B cell (primary cell): ENCODE measurements around the gene DOCK6. TPM values are rescaled to one million over a fixed set of nuclear protein-coding genes. Genes with fewer than 3 reads are reported as not detected.
A peak's percentile ranks its signal among the peaks of the same experiment; 100 is the strongest.
"Not testable (repeated sequence)": the region's sequence is repeated elsewhere in the genome, so short reads cannot be mapped to it uniquely, and the experiment has no call there.

Source experiments
- ATAC-seq: fragments of 200-7000 bp; cut with Tn5 transposase; one replicate; pipeline ENCODE4 v1.10.0; 2021; ENCODE audit warnings: low read depth, mild to moderate bottlenecking, moderate number of reproducible peaks, moderate library complexity
- CTCF ChIA-PET: fragments of 350-600 bp; sonication (Branson Sonifier 250); formaldehyde crosslinking; loops from one replicate; lab custom pipeline; 2021; ENCODE audit warnings: antibody characterized with exemption, inconsistent platforms; lab: Charles Lee
- POLR2A ChIA-PET: fragments of 350-600 bp; sonication (Branson Sonifier 250); formaldehyde crosslinking; loops from one replicate; lab custom pipeline; 2021; ENCODE audit warnings: antibody characterized with exemption; lab: Charles Lee
- DNase-seq: peaks from one replicate; pipeline ENCODE4 v3.0.0; 2013
- H2AFZ ChIP-seq: 2 replicates; pipeline ENCODE4 v1.6.1; 2012; ENCODE audit warnings: mild to moderate bottlenecking, low read depth, low read length; ENCODE audit not compliant: insufficient read depth, poor library complexity, severe bottlenecking
- H3K27ac ChIP-seq, 2 donors: 1 replicate in 1 of 2; 2 replicates in 1 of 2; pipeline ENCODE4 v1.5.1; 2012 to 2013; ENCODE audit warnings: low read length in 2 of 2, mild to moderate bottlenecking in 2 of 2, moderate library complexity in 1 of 2
- H3K27me3 ChIP-seq, 4 experiments: fragments of 200-600 bp in 1 of 4; sonication (generic) in 1 of 4; replicated peaks in 1 of 4; 1 replicate in 2 of 4; 2 replicates in 2 of 4; pipeline versions ENCODE4 v1.6.1 to v1.7.0; 2013 to 2016; ENCODE audit warnings: low read length in 3 of 4, mild to moderate bottlenecking in 2 of 4, mixed read lengths in 1 of 4, moderate library complexity in 1 of 4; ENCODE audit not compliant: insufficient read depth in 4 of 4, control insufficient read depth in 3 of 4; ENCODE audit errors: control extremely low read depth in 1 of 4
- H3K36me3 ChIP-seq, 2 experiments: replicated peaks in 1 of 2; 1 replicate in 1 of 2; 2 replicates in 1 of 2; pipeline versions ENCODE4 v1.6.1 to v1.7.1; 2013; ENCODE audit warnings: low read length in 1 of 2; ENCODE audit not compliant: insufficient read depth in 2 of 2, control insufficient read depth in 1 of 2; ENCODE audit errors: control extremely low read depth in 1 of 2, extremely low read depth in 1 of 2
- H3K4me1 ChIP-seq, 2 donors: fragments of 200-600 bp in 1 of 2; sonication (generic) in 1 of 2; 1 replicate in 1 of 2; 2 replicates in 1 of 2; pipeline versions ENCODE4 v1.5.1 to v1.6.1; 2013 to 2017; ENCODE audit warnings: low read length in 2 of 2; ENCODE audit not compliant: control insufficient read depth in 2 of 2, insufficient read depth in 2 of 2
- H3K4me2 ChIP-seq: replicated peaks from 2 replicates; pipeline ENCODE3; 2012; ENCODE audit warnings: mild to moderate bottlenecking, low read depth, low read length; ENCODE audit not compliant: poor library complexity, severe bottlenecking
- H3K4me3 ChIP-seq, 5 experiments: fragments of 200-600 bp in 1 of 5; sonication (generic) in 1 of 5; 1 replicate in 3 of 5; 2 replicates in 2 of 5; pipeline versions ENCODE4 v1.5.1 to v1.7.0; 2011 to 2016; ENCODE audit warnings: low read length in 4 of 5, mild to moderate bottlenecking in 4 of 5, low read depth in 2 of 5, control low read depth in 1 of 5, moderate library complexity in 1 of 5; ENCODE audit not compliant: insufficient read depth in 1 of 5; ENCODE audit errors: control extremely low read depth in 1 of 5, extremely low read depth in 1 of 5
- H3K79me2 ChIP-seq: fragments of 200-600 bp; sonication (generic); one replicate; pipeline ENCODE4 v1.6.0; 2016; ENCODE audit warnings: low read length; ENCODE audit not compliant: control insufficient read depth, insufficient read depth
- H3K9ac ChIP-seq: fragments of 200-600 bp; sonication (generic); 2 replicates; pipeline ENCODE4 v1.6.1; 2017; ENCODE audit warnings: mild to moderate bottlenecking, low read length, moderate library complexity
- H3K9me3 ChIP-seq, 3 donors: one replicate each; pipeline versions ENCODE4 v1.6.1 to v1.7.1; 2013; ENCODE audit warnings: low read length in 2 of 3; ENCODE audit not compliant: control insufficient read depth in 2 of 3, insufficient read depth in 1 of 3; ENCODE audit errors: control extremely low read depth in 1 of 3
- H4K20me1 ChIP-seq: 2 replicates; pipeline ENCODE4 v1.6.0; 2012; ENCODE audit warnings: mild to moderate bottlenecking, low read length; ENCODE audit not compliant: insufficient read depth, control insufficient read depth, poor library complexity, severe bottlenecking
- H3K27ac Mint-ChIP-seq: one replicate; pipeline ENCODE4 v1.8.0; 2021; ENCODE audit warnings: mixed read lengths
- H3K27me3 Mint-ChIP-seq: one replicate; pipeline ENCODE4 v1.8.0; 2021; ENCODE audit warnings: mixed read lengths
- H3K4me1 Mint-ChIP-seq: one replicate; pipeline ENCODE4 v1.8.0; 2021; ENCODE audit warnings: mixed read lengths
- H3K4me3 Mint-ChIP-seq: one replicate; pipeline ENCODE4 v1.8.0; 2021; ENCODE audit warnings: mixed read lengths
- H3K9me3 Mint-ChIP-seq: one replicate; pipeline ENCODE4 v1.8.0; 2022; ENCODE audit warnings: mixed read lengths; ENCODE audit not compliant: insufficient read depth
- CTCF ChIP-seq: fragments of 200-600 bp; IDR thresholded peaks from one replicate; pipeline ENCODE4 v1.8.0; 2022; ENCODE audit warnings: antibody characterized with exemption, mild to moderate bottlenecking
- EZH2 ChIP-seq: IDR thresholded peaks from 2 replicates; pipeline ENCODE4 v1.6.1; 2012; ENCODE audit warnings: borderline replicate concordance, low read depth, mild to moderate bottlenecking, moderate library complexity, low read length; ENCODE audit not compliant: insufficient read depth, poor library complexity, severe bottlenecking
- WGBS: methylation state at CpG from one replicate; pipeline ENCODE4 v1.1.5; 2013; ENCODE audit warnings: missing lambda C conversion rate; ENCODE audit not compliant: insufficient coverage; 5-methylcytosine and 5-hydroxymethylcytosine counted together
- intact Hi-C: fragments of 100-400 bp; cut with micrococcal nuclease; formaldehyde crosslinking; loops from one replicate; pipeline ENCODE4 v1.10.0; 2022
- polyA plus RNA-seq: library from polyadenylated mRNA; depleted of rRNA; stranded (reverse); fragments of >200 nt; gene quantifications from 2 replicates; pipeline ENCODE4 v1.2.3, GENCODE V29; 2012
- total RNA-seq, 2 donors: library from RNA; stranded (reverse); fragments of 120-200 nt in 1 of 2; gene quantifications; 1 replicate in 1 of 2; 2 replicates in 1 of 2; pipeline versions ENCODE4 v1.2.3 to v1.2.4, GENCODE V29; 2013 to 2022

Gene DOCK6
- total and polyA plus RNA-seq, 2 donors (not counting 1 experiment from before 2014, with no cell fraction given): 5.3 to 11.9 TPM

GRCh38 chr19:11180346-11180745 lies 82.0 kb downstream of the DOCK6 start:
- ATAC-seq: no peak
- peaks cover 0 to 20% (median 7%) of the 10 kb centered on the region in 4 experiments for H3K27me3 ChIP-seq
- Mint-ChIP-seq H3K27me3 (peaks cover 23% of the 10 kb centered on the region), H3K9me3 (no peaks in the 10 kb centered on the region), H3K27ac (peak overlapping the region; percentile 29), H3K4me1 (peaks cover 17% of the 10 kb centered on the region), H3K4me3 (peak overlapping the region; percentile 75)
- 75% methylated on average over 8 of the region's 8 CpGs for WGBS
- H3K79me2 ChIP-seq: no peaks in the 10 kb centered on the region
- POLR2A ChIA-PET: no interaction called here
- H3K27ac ChIP-seq: no peak overlapping the region
- CTCF ChIA-PET: no interaction called here
- no peak overlapping the region for H3K9ac ChIP-seq
- DNase-seq: no peak
- peaks cover 0 to 3% (median 0%) of the 10 kb centered on the region in 3 donors for H3K9me3 ChIP-seq
- intact Hi-C loops: no loop called here
- no peak overlapping the region for H2AFZ ChIP-seq
- peaks cover 12 to 15% of the 10 kb centered on the region in 2 donors for H3K4me1 ChIP-seq
- H4K20me1 ChIP-seq: no peaks in the 10 kb centered on the region
- TF ChIP-seq EZH2: no peak
- TF ChIP-seq CTCF: no peak
- H3K4me3 ChIP-seq: peak overlapping the region in 1 of 5 experiments; percentile 0
- peak overlapping the region; percentile 56 for H3K4me2 ChIP-seq
- H3K36me3 ChIP-seq: no peaks in the 10 kb centered on the region

GRCh38 chr19:11179716-11180297 lies 82.5 kb downstream of the DOCK6 start:
- 53% methylated on average over 8 of the region's 11 CpGs for WGBS
- Mint-ChIP-seq H3K27me3 (peaks cover 23% of the 10 kb centered on the region), H3K9me3 (no peaks in the 10 kb centered on the region), H3K4me3 (peak overlapping the region; percentile 75), H3K27ac (peak overlapping the region; percentile 29), H3K4me1 (peaks cover 17% of the 10 kb centered on the region)
- intact Hi-C loops: no loop called here
- ChIA-PET CTCF (interaction anchor here (1.3 kb wide), 1 partner anchor 54 kb away, joined by 3 read pairs; no protein-coding TSS in a partner anchor), POLR2A (no interaction called here)
- H3K27me3 ChIP-seq: peaks cover 0 to 20% (median 7%) of the 10 kb centered on the region in 4 experiments
- no peak overlapping the region for H2AFZ ChIP-seq
- ATAC-seq: peak; percentile 95
- peak overlapping the region; percentile 56 for H3K4me2 ChIP-seq
- H3K4me3 ChIP-seq: peak overlapping the region in 2 of 5 experiments; percentile 0 to 15
- no peaks in the 10 kb centered on the region for H3K36me3 ChIP-seq
- no peak overlapping the region for H3K27ac ChIP-seq
- H3K79me2 ChIP-seq: no peaks in the 10 kb centered on the region
- peaks cover 0 to 3% (median 0%) of the 10 kb centered on the region in 3 donors for H3K9me3 ChIP-seq
- H3K4me1 ChIP-seq: peaks cover 12 to 15% of the 10 kb centered on the region in 2 donors
- TF ChIP-seq EZH2 (no peak), CTCF (no peak)
- peak; percentile 75 for DNase-seq
- no peak overlapping the region for H3K9ac ChIP-seq
- H4K20me1 ChIP-seq: no peaks in the 10 kb centered on the region

GRCh38 chr19:11179145-11179465 lies 83.2 kb downstream of the DOCK6 start:
- H3K4me3 Mint-ChIP-seq, H2AFZ ChIP-seq, intact Hi-C loops, H3K36me3 ChIP-seq, H3K27ac Mint-ChIP-seq, H3K9ac ChIP-seq, H4K20me1 ChIP-seq, H3K79me2 ChIP-seq, H3K27ac ChIP-seq, H3K9me3 ChIP-seq, POLR2A ChIA-PET, ATAC-seq, H3K4me3 ChIP-seq, H3K9me3 Mint-ChIP-seq, DNase-seq, H3K4me2 ChIP-seq: not testable (repeated sequence)
- Histone ChIP-seq H3K27me3 (peaks cover 0 to 20% (median 7%) of the 10 kb centered on the region in 4 experiments), H3K4me1 (peaks cover 12 to 15% of the 10 kb centered on the region in 2 donors)
- peaks cover 17% of the 10 kb centered on the region for H3K4me1 Mint-ChIP-seq
- CTCF ChIA-PET: interaction anchor here (1.3 kb wide), 1 partner anchor 53 kb away, joined by 3 read pairs; no protein-coding TSS in a partner anchor
- 70% methylated on average over 6 of the region's 9 CpGs for WGBS
- peaks cover 23% of the 10 kb centered on the region for H3K27me3 Mint-ChIP-seq
